Ectodermal cell (in vitro differentiated cells): ENCODE data around the gene TRIP13. TPM values are rescaled to one million over a fixed set of nuclear protein-coding genes. Genes with fewer than 3 reads are reported as not detected.
"Not testable (repeated sequence)": the region's sequence is repeated elsewhere in the genome, so short reads cannot be mapped to it uniquely, and the experiment has no call there.

ENCODE experiments used
- H3K27ac ChIP-seq: 2 replicates; pipeline ENCODE4 v1.7.0; 2013; ENCODE audit warnings: mild to moderate bottlenecking, low read depth, low read length; ENCODE audit not compliant: insufficient read depth, poor library complexity, severe bottlenecking
- H3K27me3 ChIP-seq: 2 replicates; pipeline ENCODE4 v1.7.0; 2013; ENCODE audit warnings: mild to moderate bottlenecking, low read length; ENCODE audit not compliant: insufficient read depth, control insufficient read depth, poor library complexity, severe bottlenecking
- H3K36me3 ChIP-seq: one replicate; pipeline ENCODE4 v1.7.0; 2013; ENCODE audit warnings: low read length; ENCODE audit not compliant: control insufficient read depth, insufficient read depth
- H3K4me1 ChIP-seq: one replicate; pipeline ENCODE4 v1.7.0; 2013; ENCODE audit warnings: low read length; ENCODE audit not compliant: control insufficient read depth, insufficient read depth
- H3K4me3 ChIP-seq: 2 replicates; pipeline ENCODE4 v1.7.0; 2013; ENCODE audit warnings: low read depth, low read length, control low read depth; ENCODE audit not compliant: insufficient read depth
- H3K9me3 ChIP-seq: 2 replicates; pipeline ENCODE4 v1.7.0; 2013; ENCODE audit warnings: mild to moderate bottlenecking, low read length, moderate library complexity; ENCODE audit not compliant: control insufficient read depth
- WGBS, 2 experiments: methylation state at CpG; one replicate each; pipeline ENCODE4 v1.1.7; 2013; ENCODE audit warnings: missing lambda C conversion rate in 2 of 2; 5-methylcytosine and 5-hydroxymethylcytosine counted together
- polyA plus RNA-seq, 4 experiments: library from polyadenylated mRNA; stranded (reverse); fragments of 50-300 nt; gene quantifications; one replicate each; pipeline ENCODE4 v1.2.3, GENCODE V29; 2013

TRIP13 gene
- 27.6 TPM for polyA plus RNA-seq (2013, experiment 1 of 4)
- 27.7 TPM for polyA plus RNA-seq (2013, experiment 2 of 4)
- polyA plus RNA-seq (2013, experiment 3 of 4), result 26.9 TPM
- 24.2 TPM for polyA plus RNA-seq (2013, experiment 4 of 4)

GRCh38 chr5:892394-893136 is at the start of gene TRIP13, which contains the start of gene BRD9:
Gene TRIP13, plus strand, starts transcription at chr5:892884. Its CDS starts 115 bp downstream, at chr5:892999.
Gene BRD9, minus strand, starts transcription at chr5:892801. Its CDS starts 144 bp downstream, at chr5:892657.
- Histone ChIP-seq H3K27ac (peak within 1 kb of the TSS; percentile 87), H3K36me3 (peaks cover 39% of the 10 kb centered on the region), H3K27me3 (no peaks in the 10 kb centered on the region), H3K4me3 (peak within 1 kb of the TSS; percentile 94), H3K4me1 (peaks cover 19% of the 10 kb centered on the region), H3K9me3 (no peaks in the 10 kb centered on the region)
- WGBS, 2 experiments, result 0% methylated on average over 91 of the region's 91 CpGs

- not testable (repeated sequence) for H3K36me3 ChIP-seq, H3K4me1 ChIP-seq, H3K4me3 ChIP-seq, H3K27me3 ChIP-seq, H3K9me3 ChIP-seq, H3K27ac ChIP-seq
- WGBS, 2 experiments, result 90 to 99% methylated on average over 12 to 14 of the region's 26 CpGs
These were observed 49.3 kb upstream of the TRIP13 start for GRCh38 chr5:843371-843770.

GRCh38 chr5:843926-844325 is 48.8 kb upstream of the TRIP13 start:
- not testable (repeated sequence) for H3K27ac ChIP-seq, H3K4me3 ChIP-seq, H3K4me1 ChIP-seq, H3K27me3 ChIP-seq, H3K9me3 ChIP-seq, H3K36me3 ChIP-seq
- WGBS, 2 experiments, result 88% methylated on average over 22 of the region's 22 CpGs

GRCh38 chr5:844426-844825 is 48.3 kb upstream of the TRIP13 start:
- not testable (repeated sequence) for H3K27me3 ChIP-seq, H3K27ac ChIP-seq, H3K4me1 ChIP-seq, H3K9me3 ChIP-seq, H3K36me3 ChIP-seq, H3K4me3 ChIP-seq
- WGBS, 2 experiments, result 94 to 96% methylated on average over 13 to 14 of the region's 16 CpGs

- H3K4me1 ChIP-seq, H3K4me3 ChIP-seq, H3K9me3 ChIP-seq, H3K27ac ChIP-seq, H3K36me3 ChIP-seq, H3K27me3 ChIP-seq: not testable (repeated sequence)
- 73 to 78% methylated on average over 11 to 12 of the region's 21 CpGs for WGBS, 2 experiments
These were observed 47.5 kb upstream of the TRIP13 start for GRCh38 chr5:845031-845675.

GRCh38 chr5:845676-846601 is 46.7 kb upstream of the TRIP13 start:
- H3K27me3 ChIP-seq, H3K36me3 ChIP-seq, H3K4me3 ChIP-seq, H3K9me3 ChIP-seq, H3K27ac ChIP-seq: not testable (repeated sequence)
- 94 to 95% methylated on average over 20 to 22 of the region's 35 CpGs for WGBS, 2 experiments
- peaks cover 15% of the 10 kb centered on the region for H3K4me1 ChIP-seq

- H3K4me1 ChIP-seq, result peaks cover 20% of the 10 kb centered on the region
- H3K36me3 ChIP-seq, H3K27ac ChIP-seq, H3K4me3 ChIP-seq, H3K27me3 ChIP-seq, H3K9me3 ChIP-seq: not testable (repeated sequence)
- 89 to 90% methylated on average over 18 of the region's 18 CpGs for WGBS, 2 experiments
These were observed 46.0 kb upstream of the TRIP13 start for GRCh38 chr5:846602-847091.

GRCh38 chr5:847212-847611 is 45.5 kb upstream of the TRIP13 start:
- H3K4me3 ChIP-seq, H3K9me3 ChIP-seq, H3K36me3 ChIP-seq, H3K27ac ChIP-seq, H3K27me3 ChIP-seq: not testable (repeated sequence)
- 93 to 97% methylated on average over 6 to 7 of the region's 18 CpGs for WGBS, 2 experiments
- peaks cover 20% of the 10 kb centered on the region for H3K4me1 ChIP-seq

- H3K36me3 ChIP-seq, H3K9me3 ChIP-seq, H3K27ac ChIP-seq, H3K4me3 ChIP-seq, H3K27me3 ChIP-seq: not testable (repeated sequence)
- WGBS, 2 experiments, result 93 to 97% methylated on average over 4 to 6 of the region's 7 CpGs
- H3K4me1 ChIP-seq, result peaks cover 20% of the 10 kb centered on the region
These were observed 44.9 kb upstream of the TRIP13 start for GRCh38 chr5:847736-848135.
